Fibroblast of skin of left biceps (primary cell): ENCODE data around the gene UBAP1L.
"Not testable (repeated sequence)": the region's sequence is repeated elsewhere in the genome, so short reads cannot be mapped to it uniquely, and the experiment has no call there.

Experiments
- DNase-seq, 2 experiments: peaks; one replicate each; pipeline ENCODE4 v3.0.0-alpha.2; 2013; ENCODE audit warnings: low read depth in 2 of 2

UBAP1L gene

DNA sequence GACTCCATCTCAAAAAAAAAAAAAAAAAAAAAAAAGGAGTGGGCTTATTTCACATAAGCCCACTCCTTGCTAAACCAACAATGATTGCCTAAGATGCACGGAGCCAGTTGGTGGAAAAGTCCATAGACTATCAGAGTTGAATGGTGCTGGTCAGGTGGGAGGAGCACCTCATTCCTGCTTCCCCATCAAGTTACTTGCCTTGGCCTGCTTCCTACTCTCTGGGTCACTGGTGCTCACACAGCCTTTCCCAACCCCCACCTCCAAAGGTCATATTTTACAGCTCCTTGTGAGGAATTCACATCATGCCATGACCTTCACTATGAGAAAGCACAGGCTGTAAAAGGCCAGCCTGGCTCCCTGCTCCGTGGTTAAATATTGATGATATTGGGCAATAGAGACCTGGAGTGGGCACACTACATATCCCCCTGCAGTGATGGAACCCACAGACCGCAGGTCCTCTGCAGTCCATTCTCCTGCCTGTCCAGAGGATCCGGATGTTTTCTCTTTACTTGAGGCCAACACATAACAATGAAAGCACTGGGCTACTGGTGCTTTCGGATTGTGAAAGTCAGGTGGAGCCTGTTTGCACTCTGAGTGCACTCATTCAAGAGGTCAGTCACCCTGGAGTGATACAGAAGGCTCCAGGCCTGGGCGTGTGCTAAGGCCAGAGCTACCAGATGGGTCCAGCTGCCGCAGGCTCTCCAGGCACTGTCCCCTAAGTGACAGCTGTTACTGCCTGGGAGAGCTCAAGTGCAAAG lies 70.1 kb downstream of the UBAP1L start, which contains the start of gene SLC51B:
Gene SLC51B, plus strand, starts transcription at position 664 of the 758 bp plus-strand sequence. CDS start 4,618 bp downstream, outside the sequence.
- no peak for DNase-seq

DNA sequence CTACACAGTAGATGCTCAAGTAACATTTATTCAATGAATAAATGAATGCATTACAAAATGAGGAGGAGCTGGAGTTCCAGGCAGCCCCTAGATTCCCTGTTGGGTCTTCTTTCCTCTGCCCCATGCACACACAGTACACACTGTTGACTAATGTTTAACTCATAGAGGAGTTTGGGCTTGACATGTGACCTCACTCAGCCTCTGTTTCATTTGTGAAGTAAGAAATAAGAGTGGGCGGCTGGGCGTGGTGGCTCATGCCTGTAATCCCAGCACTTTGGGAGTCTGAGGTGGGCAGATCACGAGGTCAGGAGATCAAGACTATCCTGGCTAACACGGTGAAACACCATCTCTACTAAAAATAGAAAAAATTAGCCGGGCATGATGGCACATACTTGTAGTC lies 70.8 kb downstream of the UBAP1L start:
- DNase-seq, result not testable (repeated sequence)

- no peak for DNase-seq
These were observed 72.1 kb downstream of the UBAP1L start for GRCh38 chr15:65042776-65043327.
